NK-92 (cell line): ENCODE data around the gene DNAH17.

Experiments used
- DNase-seq: peaks from one replicate; lab custom pipeline; 2025; ENCODE audit not compliant: unreplicated experiment; lab: John Stamatoyannopoulos, UW

The DNAH17 gene

GRCh38 chr17:78433780-78434335 is 143.3 kb downstream of the DNAH17 start:
- no peak for DNase-seq

GRCh38 chr17:78433013-78433727 is 144.0 kb downstream of the DNAH17 start:
- no peak for DNase-seq

- no peak for DNase-seq
Observed at GRCh38 chr17:78432226-78433012, 144.8 kb downstream of the DNAH17 start.

- no peak for DNase-seq
Observed at GRCh38 chr17:78431692-78431958, 145.6 kb downstream of the DNAH17 start.

DNA sequence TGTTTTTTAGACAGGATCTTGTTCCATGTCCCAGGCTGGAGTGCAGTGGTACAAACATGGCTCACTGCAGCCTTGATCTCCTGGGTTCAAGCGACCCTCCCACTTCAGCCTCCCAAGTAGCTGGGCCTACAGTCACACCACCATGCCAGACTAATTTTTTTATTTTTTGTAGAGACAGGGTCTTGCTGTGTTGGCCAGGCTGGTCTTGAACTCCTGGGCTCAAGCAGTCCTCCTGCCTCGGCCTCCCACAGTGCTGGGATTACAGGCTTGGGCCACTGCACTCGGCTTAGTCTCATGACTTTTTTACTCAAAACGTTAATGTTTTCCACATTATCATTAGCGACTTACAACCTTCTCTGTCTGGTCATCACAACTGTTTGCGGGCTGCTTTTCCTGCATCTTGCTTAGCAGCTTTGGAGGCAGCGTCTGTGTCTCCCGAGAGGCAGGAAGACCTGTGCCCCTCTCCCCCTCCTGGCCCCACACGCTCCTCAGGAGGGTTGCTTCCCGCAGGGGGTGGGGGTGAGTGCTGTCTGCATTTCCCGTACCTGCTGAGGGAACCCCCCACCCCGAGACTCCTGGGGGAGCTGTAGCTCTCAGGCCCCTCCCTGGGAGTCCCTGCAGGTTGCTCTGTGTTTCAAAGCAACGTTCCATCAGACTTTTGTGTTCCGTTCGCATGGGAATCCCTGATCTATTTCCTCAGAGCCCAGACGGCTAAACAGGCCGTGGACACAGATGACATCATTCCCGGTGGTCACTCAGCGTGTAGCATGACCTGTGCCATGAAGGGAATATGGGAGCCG is 146.1 kb downstream of the DNAH17 start:
- no peak for DNase-seq

DNA sequence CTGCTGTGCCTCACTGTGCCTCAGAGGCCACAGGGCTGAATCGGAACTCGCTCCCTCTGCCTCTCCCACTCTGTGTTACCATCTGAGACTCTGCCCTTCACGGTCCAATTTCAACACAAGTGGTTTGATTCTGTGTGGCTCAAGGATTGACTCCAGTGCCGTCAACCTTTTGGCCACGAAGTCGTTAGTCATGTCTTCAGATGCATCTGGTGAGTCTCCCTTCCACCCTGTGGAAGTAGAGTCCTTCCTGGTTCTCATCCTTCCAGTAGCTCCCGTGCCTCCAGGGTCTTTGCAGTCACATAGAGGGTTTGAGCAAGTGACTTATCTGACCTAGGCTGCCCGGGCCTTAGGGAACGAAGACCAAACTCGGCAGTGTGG is 147.6 kb downstream of the DNAH17 start:
- DNase-seq: no peak

DNA sequence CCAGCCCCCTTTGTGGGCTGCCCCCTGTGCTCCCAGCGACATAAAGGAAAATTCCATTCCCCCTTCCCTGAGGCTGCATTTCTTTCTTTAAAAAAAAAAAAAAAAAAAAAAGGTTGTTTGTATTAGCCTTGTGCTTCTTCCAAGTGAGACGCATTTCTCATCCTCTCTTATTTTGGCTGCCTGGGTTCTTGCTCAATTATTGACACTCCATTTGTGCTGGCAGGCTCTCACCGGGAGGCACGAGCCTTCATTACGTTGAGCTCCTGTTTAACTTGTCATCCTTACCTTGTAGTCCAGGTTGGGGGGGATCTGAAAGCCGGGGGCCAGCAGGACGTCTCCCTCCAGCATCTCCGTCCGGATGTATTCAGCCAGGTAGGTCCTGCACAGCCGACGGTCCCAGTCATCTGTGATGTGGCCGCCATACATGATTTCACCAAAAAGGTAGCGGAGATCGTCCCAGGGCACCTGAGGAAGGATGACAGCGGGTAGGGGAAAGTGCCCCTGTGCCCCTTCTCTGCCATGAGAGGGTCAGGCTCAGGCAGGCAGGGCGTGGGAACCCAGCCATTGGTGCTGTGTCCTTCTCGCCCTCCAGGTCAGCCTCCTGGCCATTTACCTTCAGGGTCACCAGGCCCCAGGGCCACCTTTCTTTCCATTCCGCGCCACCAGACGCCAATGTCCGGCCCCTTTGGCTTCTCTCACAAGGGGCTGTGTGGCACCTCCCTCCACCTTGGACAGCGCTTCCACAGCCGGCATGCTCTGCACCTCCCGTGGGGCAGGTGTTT is 148.2 kb downstream of the DNAH17 start:
- DNase-seq: no peak

DNA sequence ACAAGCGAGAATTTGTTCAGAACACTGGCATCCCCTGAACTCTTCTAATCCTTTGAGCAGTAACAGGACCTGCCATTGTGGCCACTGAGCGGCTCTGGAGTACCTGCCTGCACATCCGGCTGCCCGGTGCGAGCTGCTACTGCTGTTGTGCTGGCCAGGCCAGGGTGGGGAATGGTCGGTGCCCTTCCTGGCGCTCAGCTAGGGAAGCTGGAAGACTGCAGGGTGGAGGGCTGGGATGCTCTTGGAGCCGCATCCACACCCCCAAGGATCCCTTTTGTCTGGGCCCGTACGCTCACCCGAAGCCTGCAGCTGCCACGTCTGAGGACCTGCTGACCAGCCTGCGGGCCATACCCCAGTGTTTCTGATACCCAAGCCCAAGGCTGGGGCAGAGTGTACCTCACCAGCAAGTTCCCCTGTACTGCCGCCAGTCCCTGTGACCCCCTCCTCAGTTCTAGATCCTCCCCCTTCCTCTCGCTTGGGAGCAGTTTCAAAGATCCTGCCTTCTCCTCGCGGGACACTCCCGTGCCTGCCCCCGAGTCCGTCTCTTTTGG is 149.1 kb downstream of the DNAH17 start:
- DNase-seq: no peak

DNA sequence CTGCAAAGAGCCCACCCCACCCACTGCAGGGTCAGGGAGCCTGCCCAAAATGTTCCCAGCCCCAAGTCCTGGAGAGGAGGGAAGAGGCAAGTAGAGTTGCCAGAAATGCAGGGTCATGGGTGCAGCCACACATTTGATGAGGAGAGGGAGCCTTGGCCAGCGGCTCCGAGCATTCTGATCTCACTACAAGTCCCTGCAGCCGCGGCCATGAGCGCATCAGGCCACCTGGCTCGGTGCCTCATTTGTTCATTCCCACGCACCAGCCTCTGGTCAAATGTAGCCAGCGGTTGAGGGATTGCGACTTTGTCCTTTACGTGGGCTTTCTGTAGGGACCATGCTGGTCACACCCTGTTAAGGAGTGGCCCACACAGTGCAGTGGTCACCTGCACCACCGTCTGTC is 150.1 kb downstream of the DNAH17 start:
- no peak for DNase-seq

- DNase-seq: no peak
Observed at GRCh38 chr17:78426293-78426879, 150.8 kb downstream of the DNAH17 start.

GRCh38 chr17:78425429-78425828 is 151.8 kb downstream of the DNAH17 start:
- no peak for DNase-seq

DNA sequence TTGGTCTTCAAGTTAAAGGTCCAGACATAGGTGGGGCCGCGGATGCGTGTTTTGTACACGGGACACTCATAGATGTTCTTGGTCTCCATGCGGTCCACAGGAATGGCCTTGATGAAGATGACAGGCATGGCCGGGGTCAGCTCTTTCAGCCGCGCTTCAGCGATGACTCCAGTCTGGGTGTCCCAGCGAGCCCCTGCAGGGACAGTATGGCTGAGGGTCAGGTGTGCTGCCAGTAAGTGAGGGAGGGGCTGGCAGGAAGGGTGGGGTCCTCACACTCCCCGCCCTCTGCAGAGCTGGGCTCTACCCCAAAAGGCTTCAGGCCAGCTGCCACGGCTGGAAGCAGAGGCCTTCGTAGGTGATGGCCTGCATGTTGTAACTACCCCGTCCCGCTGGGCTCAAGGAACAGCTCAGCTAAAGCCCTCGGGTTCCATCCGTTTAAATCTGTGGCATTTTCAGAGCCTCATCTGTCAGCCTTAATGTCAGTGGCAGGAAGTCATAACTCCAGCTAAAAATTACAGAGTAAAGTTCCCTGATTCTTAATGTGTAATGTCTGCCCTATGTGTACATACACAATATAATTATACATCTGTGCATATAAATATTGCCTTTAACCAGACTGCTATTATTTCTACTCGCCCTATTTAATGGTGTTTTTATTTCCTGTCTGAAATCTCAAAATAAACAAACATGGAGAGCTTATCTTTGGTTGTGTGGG is 153.1 kb downstream of the DNAH17 start:
- DNase-seq: no peak

DNA sequence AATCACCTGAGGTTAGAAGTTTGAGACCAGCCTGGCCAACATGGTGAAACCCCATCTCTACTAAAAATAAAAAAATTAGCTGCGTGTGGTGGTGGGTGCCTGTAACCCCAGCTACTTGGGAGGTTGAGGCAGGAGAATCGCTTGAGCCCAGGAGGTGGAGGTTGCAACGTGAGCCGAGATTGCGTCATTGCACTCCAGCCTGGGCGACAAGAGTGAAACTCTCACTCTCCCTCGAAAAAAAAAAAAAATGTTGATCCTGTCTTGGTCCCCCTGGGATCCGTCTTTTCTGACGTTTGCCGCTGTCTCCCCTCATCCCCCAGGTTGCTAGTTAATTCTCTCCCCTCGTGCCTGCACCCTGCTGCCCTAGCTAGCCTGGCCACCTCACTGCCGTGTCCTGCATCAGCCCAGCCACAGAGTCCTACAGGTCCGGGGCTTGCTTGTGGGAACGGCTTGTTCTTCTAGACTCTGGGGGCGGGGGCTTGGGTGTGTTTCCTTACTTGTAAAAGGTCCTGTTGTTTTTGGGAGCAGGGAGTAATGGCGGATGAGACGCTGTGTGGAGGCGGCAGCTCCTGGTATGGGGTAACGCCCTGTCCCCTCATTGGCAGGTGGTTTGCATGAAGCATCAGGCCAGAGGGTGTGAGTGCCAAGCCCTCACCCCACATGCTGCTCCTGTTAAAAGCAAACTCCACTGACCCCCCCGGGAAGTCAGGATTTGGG is 154.2 kb downstream of the DNAH17 start:
- no peak for DNase-seq

DNA sequence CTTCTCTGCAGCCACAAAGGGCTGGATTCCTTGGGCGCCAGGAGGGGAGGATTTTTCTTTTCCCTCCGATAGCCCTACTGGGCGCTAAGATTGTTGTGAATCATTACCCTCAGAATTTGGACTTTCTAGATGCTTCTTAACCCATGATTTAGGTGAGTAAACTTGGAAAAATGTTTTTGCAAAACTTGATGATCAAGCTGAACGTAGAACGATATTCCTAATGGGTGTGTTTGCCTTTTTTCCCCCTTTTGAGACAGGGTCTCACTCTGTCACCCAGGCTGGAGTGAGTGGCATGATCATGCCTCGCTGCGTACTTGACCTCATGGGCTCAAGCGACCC is 155.0 kb downstream of the DNAH17 start:
- DNase-seq: no peak

- no peak for DNase-seq
Observed at GRCh38 chr17:78421534-78422266, 155.5 kb downstream of the DNAH17 start.

DNA sequence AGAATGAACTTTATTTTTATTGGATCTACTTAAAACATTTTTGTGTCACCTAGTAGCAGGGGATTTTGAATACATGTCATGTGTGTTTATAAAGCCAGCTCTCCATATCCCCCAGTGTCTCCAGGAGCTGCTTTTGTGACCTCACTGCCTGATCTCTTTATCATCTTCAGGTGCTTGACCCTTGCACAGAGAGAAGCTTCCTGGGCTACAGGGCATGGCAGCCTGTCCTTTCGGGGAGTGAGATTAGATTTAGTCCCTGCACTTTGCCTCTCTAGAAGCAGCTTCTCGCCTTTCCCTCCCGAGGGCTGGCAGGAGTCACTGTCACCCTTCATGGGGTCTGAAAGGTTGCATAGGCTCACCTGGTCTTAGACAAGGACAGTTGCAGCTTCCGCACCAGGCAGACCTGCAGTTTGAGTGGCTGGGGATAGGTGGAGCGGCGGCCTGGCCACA is 156.1 kb downstream of the DNAH17 start:
- no peak for DNase-seq

GRCh38 chr17:78419970-78420815 is 157.0 kb downstream of the DNAH17 start:
- no peak for DNase-seq
